ENCODE results near the gene LLGL2.

DNA sequence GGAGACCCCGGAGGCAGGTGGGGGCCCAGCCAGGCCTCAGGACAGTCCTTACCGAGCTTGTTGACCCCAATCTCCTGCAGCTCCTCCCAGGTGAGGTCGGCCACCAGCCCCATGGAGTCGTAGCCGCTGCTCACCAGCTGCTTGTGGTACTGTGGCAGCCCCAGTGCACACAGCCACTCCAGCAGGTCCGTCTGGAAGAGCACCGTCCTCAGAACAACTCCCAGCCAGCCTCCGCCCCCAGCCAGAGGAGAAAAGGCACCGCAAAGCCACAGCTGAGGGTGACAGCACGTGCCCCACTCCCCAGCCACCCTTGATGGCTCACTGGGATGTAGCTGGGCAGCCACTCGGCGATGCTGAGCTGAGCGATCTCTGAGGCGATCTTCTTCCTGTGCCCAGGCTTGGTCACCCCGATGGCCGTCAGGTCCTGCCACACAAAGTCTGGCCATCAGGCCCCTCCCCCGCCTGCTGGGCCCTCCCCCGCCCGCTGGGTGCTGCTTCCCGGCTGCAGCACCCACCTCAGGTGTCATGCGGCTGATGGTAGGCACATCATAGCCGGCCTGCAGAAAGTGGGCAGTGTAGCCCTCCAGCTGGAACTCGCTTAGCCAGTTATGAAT is 22.1 kb upstream of the LLGL2 start:
- TF ChIP-seq, protein P1, sequence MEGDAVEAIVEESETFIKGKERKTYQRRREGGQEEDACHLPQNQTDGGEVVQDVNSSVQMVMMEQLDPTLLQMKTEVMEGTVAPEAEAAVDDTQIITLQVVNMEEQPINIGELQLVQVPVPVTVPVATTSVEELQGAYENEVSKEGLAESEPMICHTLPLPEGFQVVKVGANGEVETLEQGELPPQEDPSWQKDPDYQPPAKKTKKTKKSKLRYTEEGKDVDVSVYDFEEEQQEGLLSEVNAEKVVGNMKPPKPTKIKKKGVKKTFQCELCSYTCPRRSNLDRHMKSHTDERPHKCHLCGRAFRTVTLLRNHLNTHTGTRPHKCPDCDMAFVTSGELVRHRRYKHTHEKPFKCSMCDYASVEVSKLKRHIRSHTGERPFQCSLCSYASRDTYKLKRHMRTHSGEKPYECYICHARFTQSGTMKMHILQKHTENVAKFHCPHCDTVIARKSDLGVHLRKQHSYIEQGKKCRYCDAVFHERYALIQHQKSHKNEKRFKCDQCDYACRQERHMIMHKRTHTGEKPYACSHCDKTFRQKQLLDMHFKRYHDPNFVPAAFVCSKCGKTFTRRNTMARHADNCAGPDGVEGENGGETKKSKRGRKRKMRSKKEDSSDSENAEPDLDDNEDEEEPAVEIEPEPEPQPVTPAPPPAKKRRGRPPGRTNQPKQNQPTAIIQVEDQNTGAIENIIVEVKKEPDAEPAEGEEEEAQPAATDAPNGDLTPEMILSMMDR (optimal IDR thresholded peaks at IDR 0.05 in 1 of 3, IDR thresholded peaks at IDR 0.05 in 1 of 3, conservative IDR thresholded peaks at IDR 0.05 in 1 of 3; ENCODE audit: extremely low read depth in 1 of 3, insufficient read depth in 2 of 3, low read length in 3 of 3) = no peak
- no peak for TF ChIP-seq EZH2 (IDR thresholded peaks at IDR 0.05; ENCODE audit: low read length)

Data from keratinocyte (primary cell).